H9 (cell line): ENCODE data around the gene TMEM238. TPM values are rescaled to one million over a fixed set of nuclear protein-coding genes. Genes with fewer than 3 reads are reported as not detected.
A peak's percentile ranks its signal among the peaks of the same experiment; 100 is the strongest.
"Not testable (repeated sequence)": the region's sequence is repeated elsewhere in the genome, so short reads cannot be mapped to it uniquely, and the experiment has no call there.

Source experiments
- DNase-seq: peaks from one replicate; pipeline ENCODE4 v3.0.0-alpha.2; 2017
- H2AFZ ChIP-seq: one replicate; pipeline ENCODE4 v1.6.1; 2013; ENCODE audit warnings: mild to moderate bottlenecking, low read length, control low read depth, moderate library complexity
- H2AK5ac ChIP-seq: 2 replicates; pipeline ENCODE4 v1.6.1; 2013; ENCODE audit warnings: low read length, control low read depth, mixed read lengths; ENCODE audit not compliant: insufficient read length
- H2BK120ac ChIP-seq: one replicate; pipeline ENCODE4 v1.6.1; 2013; ENCODE audit warnings: low read depth, mild to moderate bottlenecking, low read length, control low read depth, inconsistent platforms; ENCODE audit not compliant: poor library complexity, severe bottlenecking
- H2BK12ac ChIP-seq: 2 replicates; pipeline ENCODE4 v1.6.1; 2013; ENCODE audit warnings: low read length, control low read depth, mixed read lengths, low read depth; ENCODE audit not compliant: insufficient read length
- H2BK15ac ChIP-seq: 2 replicates; pipeline ENCODE4 v1.6.1; 2013; ENCODE audit warnings: low read depth, low read length, control low read depth
- H2BK20ac ChIP-seq: one replicate; pipeline ENCODE4 v1.6.1; 2013; ENCODE audit warnings: low read depth, mild to moderate bottlenecking, low read length, control low read depth, inconsistent platforms; ENCODE audit not compliant: poor library complexity, severe bottlenecking
- H2BK5ac ChIP-seq: 2 replicates; pipeline ENCODE4 v1.6.1; 2013; ENCODE audit warnings: low read length, control low read depth, mixed read lengths; ENCODE audit not compliant: insufficient read length
- H3K14ac ChIP-seq: 2 replicates; pipeline ENCODE4 v1.6.1; 2013; ENCODE audit warnings: low read length, control low read depth; ENCODE audit not compliant: insufficient read depth
- H3K18ac ChIP-seq: 2 replicates; pipeline ENCODE4 v1.6.1; 2013; ENCODE audit warnings: low read depth, mild to moderate bottlenecking, mixed read lengths, low read length, control low read depth; ENCODE audit not compliant: insufficient read length
- H3K23ac ChIP-seq: 2 replicates; pipeline ENCODE4 v1.6.1; 2013; ENCODE audit warnings: low read length, control low read depth, mixed read lengths, low read depth; ENCODE audit not compliant: insufficient read length
- H3K23me2 ChIP-seq: 2 replicates; pipeline ENCODE4 v1.6.1; 2013; ENCODE audit warnings: low read depth, mild to moderate bottlenecking, mixed read lengths, low read length, control low read depth; ENCODE audit not compliant: insufficient read length, poor library complexity, severe bottlenecking
- H3K27ac ChIP-seq: 2 replicates; pipeline ENCODE4 v1.5.1; 2013; ENCODE audit warnings: low read length, control low read depth, mixed read lengths, low read depth; ENCODE audit not compliant: insufficient read length
- H3K27me3 ChIP-seq: 2 replicates; pipeline ENCODE4 v1.6.1; 2013; ENCODE audit warnings: low read length, control low read depth, inconsistent platforms; ENCODE audit not compliant: insufficient read depth
- H3K4ac ChIP-seq: 2 replicates; pipeline ENCODE4 v1.6.1; 2013; ENCODE audit warnings: low read depth, mild to moderate bottlenecking, control low read depth, inconsistent platforms, low read length, moderate library complexity
- H3K4me1 ChIP-seq: 2 replicates; pipeline ENCODE4 v1.6.1; 2013; ENCODE audit warnings: low read length, control low read depth, inconsistent platforms; ENCODE audit not compliant: insufficient read depth
- H3K4me2 ChIP-seq: 2 replicates; pipeline ENCODE4 v1.6.1; 2013; ENCODE audit warnings: low read length, control low read depth, mixed read lengths; ENCODE audit not compliant: insufficient read length, insufficient read depth
- H3K56ac ChIP-seq: 2 replicates; pipeline ENCODE4 v1.6.1; 2013; ENCODE audit warnings: low read depth, mild to moderate bottlenecking, mixed read lengths, low read length, control low read depth; ENCODE audit not compliant: insufficient read length
- H3K79me1 ChIP-seq: 2 replicates; pipeline ENCODE4 v1.6.1; 2013; ENCODE audit warnings: low read depth, mild to moderate bottlenecking, moderate library complexity, low read length, control low read depth, inconsistent platforms; ENCODE audit not compliant: insufficient read depth, poor library complexity, severe bottlenecking
- H3K79me2 ChIP-seq: 2 replicates; pipeline ENCODE4 v1.6.1; 2013; ENCODE audit warnings: low read length, control low read depth, inconsistent platforms; ENCODE audit not compliant: insufficient read depth
- H3K9ac ChIP-seq: 2 replicates; pipeline ENCODE4 v1.6.1; 2013; ENCODE audit warnings: low read length, control low read depth, mixed read lengths; ENCODE audit not compliant: insufficient read length; ENCODE audit errors: extremely low read depth
- H3K9me3 ChIP-seq: one replicate; pipeline ENCODE4 v1.6.1; 2013; ENCODE audit warnings: low read depth, low read length, inconsistent platforms; ENCODE audit not compliant: control insufficient read depth
- H3T11ph ChIP-seq: one replicate; pipeline ENCODE4 v1.6.1; 2013; ENCODE audit warnings: mild to moderate bottlenecking, low read length, control low read depth, inconsistent platforms
- H4K20me1 ChIP-seq: one replicate; pipeline ENCODE4 v1.6.1; 2013; ENCODE audit not compliant: control insufficient read depth, insufficient read length, insufficient read depth
- H4K5ac ChIP-seq: 2 replicates; pipeline ENCODE4 v1.6.1; 2013; ENCODE audit warnings: low read depth, mild to moderate bottlenecking, mixed read lengths, low read length, control low read depth; ENCODE audit not compliant: insufficient read length
- H4K8ac ChIP-seq: replicated peaks from 2 replicates; pipeline ENCODE4 v1.6.1; 2013; ENCODE audit warnings: low read length, control low read depth, mixed read lengths, low read depth; ENCODE audit not compliant: insufficient read length
- H4K91ac ChIP-seq: 2 replicates; pipeline ENCODE4 v1.6.1; 2013; ENCODE audit warnings: low read depth, mild to moderate bottlenecking, moderate library complexity, mixed read lengths, low read length, control low read depth; ENCODE audit not compliant: insufficient read length
- H3K27ac Mint-ChIP-seq, 3 experiments: 2 replicates in 2 of 3; 3 replicates in 1 of 3; pipeline ENCODE4 v1.8.0; 2020 to 2021; ENCODE audit warnings: mixed read lengths in 3 of 3, mild to moderate bottlenecking in 1 of 3, moderate library complexity in 1 of 3
- H3K27me3 Mint-ChIP-seq: 2 replicates; pipeline ENCODE4 v1.8.0; 2021; ENCODE audit warnings: low read depth, mild to moderate bottlenecking, moderate library complexity, mixed read lengths
- H3K36me3 Mint-ChIP-seq, 3 experiments: 2 replicates in 2 of 3; 3 replicates in 1 of 3; pipeline ENCODE4 v1.8.0; 2020 to 2021; ENCODE audit warnings: low read depth in 3 of 3, mixed read lengths in 3 of 3; ENCODE audit not compliant: insufficient read depth in 1 of 3
- H3K4me1 Mint-ChIP-seq, 2 experiments: 2 replicates each; pipeline ENCODE4 v1.8.0; 2020; ENCODE audit warnings: mixed read lengths in 2 of 2
- H3K4me3 Mint-ChIP-seq, 2 experiments: 2 replicates in 1 of 2; 3 replicates in 1 of 2; pipeline ENCODE4 v1.8.0; 2020 to 2021; ENCODE audit warnings: mild to moderate bottlenecking in 2 of 2, mixed read lengths in 2 of 2, moderate library complexity in 1 of 2
- H3K9me3 Mint-ChIP-seq, 2 experiments: 2 replicates in 1 of 2; 3 replicates in 1 of 2; pipeline ENCODE4 v1.8.0; 2020; ENCODE audit warnings: mild to moderate bottlenecking in 2 of 2, mixed read lengths in 2 of 2, moderate library complexity in 1 of 2
- WGBS: extraction: QIAGEN DNeasy Blood & Tissue Kit; methylation state at CpG from one replicate; pipeline ENCODE4 v1.1.7; 2013; ENCODE audit warnings: missing lambda C conversion rate, low lambda C conversion rate, mixed read lengths; ENCODE audit not compliant: insufficient read length; ENCODE audit errors: extremely low coverage; 5-methylcytosine and 5-hydroxymethylcytosine counted together
- total RNA-seq: library from RNA; stranded (reverse); gene quantifications from 2 replicates; pipeline ENCODE4 v1.2.1, GENCODE V29; 2021
- TF ChIP-seq, protein P1 (sequence below): fragments of 200-600 bp; sonication (generic); conservative IDR thresholded peaks from 3 replicates; pipeline ENCODE4 v1.8.0; 2021; ENCODE audit warnings: antibody characterized with exemption, mild to moderate bottlenecking

TMEM238 gene
- total RNA-seq, 1 experiment from 2014 or later: 4.8 TPM

DNA sequence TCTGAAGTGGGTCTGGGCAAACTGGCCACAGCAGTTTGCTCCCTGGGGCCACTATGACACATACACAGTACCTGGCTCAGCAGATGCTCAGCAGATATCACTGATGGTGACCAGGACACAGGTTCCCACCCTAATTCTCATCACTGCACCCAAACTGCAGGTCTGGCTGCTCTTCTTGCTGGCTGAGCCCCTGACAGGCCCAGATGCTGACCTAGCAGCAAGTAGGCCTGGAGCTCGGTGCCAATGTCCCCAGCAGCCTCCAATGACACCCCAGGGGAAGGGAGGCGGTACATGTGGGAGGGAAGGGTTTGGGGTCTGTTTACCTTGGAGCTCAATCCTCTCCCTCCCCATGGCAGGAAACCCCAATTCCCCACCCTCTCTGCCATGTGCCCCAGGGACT lies 18.4 kb upstream of the TMEM238 start:
- H2AFZ ChIP-seq: no peak overlapping the region
- peaks cover 22 to 40% of the 10 kb centered on the region in 2 experiments for H3K4me1 Mint-ChIP-seq
- H3K79me2 ChIP-seq: peaks cover 14% of the 10 kb centered on the region; the same call in 1 of the 2 replicates
- no peak overlapping the region for H3K14ac ChIP-seq
- peak overlapping the region in 1 of 2 experiments; percentile 35; a peak in 1 of 5 replicates for H3K4me3 Mint-ChIP-seq
- no peak overlapping the region for H4K8ac ChIP-seq
- no CpG with 5 or more reads among the region's 2 CpGs for WGBS
- H3K27ac Mint-ChIP-seq: peak overlapping the region in 1 of 3 experiments; percentile 92; a peak in 2 of 7 replicates
- H2BK15ac ChIP-seq: no peak overlapping the region
- H3K27me3 Mint-ChIP-seq: peaks cover 8% of the 10 kb centered on the region
- no peaks in the 10 kb centered on the region for H4K20me1 ChIP-seq
- H2BK20ac ChIP-seq: no peak overlapping the region
- H3K9ac ChIP-seq: no peak overlapping the region
- no peak overlapping the region for H3K4ac ChIP-seq
- H2BK5ac ChIP-seq: no peak overlapping the region
- no peaks in the 10 kb centered on the region for H3K9me3 ChIP-seq
- TF ChIP-seq, protein P1, sequence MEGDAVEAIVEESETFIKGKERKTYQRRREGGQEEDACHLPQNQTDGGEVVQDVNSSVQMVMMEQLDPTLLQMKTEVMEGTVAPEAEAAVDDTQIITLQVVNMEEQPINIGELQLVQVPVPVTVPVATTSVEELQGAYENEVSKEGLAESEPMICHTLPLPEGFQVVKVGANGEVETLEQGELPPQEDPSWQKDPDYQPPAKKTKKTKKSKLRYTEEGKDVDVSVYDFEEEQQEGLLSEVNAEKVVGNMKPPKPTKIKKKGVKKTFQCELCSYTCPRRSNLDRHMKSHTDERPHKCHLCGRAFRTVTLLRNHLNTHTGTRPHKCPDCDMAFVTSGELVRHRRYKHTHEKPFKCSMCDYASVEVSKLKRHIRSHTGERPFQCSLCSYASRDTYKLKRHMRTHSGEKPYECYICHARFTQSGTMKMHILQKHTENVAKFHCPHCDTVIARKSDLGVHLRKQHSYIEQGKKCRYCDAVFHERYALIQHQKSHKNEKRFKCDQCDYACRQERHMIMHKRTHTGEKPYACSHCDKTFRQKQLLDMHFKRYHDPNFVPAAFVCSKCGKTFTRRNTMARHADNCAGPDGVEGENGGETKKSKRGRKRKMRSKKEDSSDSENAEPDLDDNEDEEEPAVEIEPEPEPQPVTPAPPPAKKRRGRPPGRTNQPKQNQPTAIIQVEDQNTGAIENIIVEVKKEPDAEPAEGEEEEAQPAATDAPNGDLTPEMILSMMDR: no peak
- no peak overlapping the region for H3K27ac ChIP-seq
- H3T11ph ChIP-seq: no peak overlapping the region
- no peaks in the 10 kb centered on the region; the same call in 1 of the 2 replicates for H3K4me1 ChIP-seq
- DNase-seq: no peak
- H3K23me2 ChIP-seq: peaks cover 4% of the 10 kb centered on the region
- no peak overlapping the region for H2BK12ac ChIP-seq
- H3K36me3 Mint-ChIP-seq: peaks cover 46 to 62% (median 57%) of the 10 kb centered on the region in 3 experiments
- no peaks in the 10 kb centered on the region for H3K27me3 ChIP-seq
- H3K18ac ChIP-seq: no peak overlapping the region
- H3K79me1 ChIP-seq: peaks cover 7% of the 10 kb centered on the region
- H3K4me2 ChIP-seq: no peak overlapping the region
- H4K91ac ChIP-seq: no peak overlapping the region
- no peaks in the 10 kb centered on the region; a peak in 1 of 5 replicates for H3K9me3 Mint-ChIP-seq
- H2AK5ac ChIP-seq: no peak overlapping the region
- H4K5ac ChIP-seq: no peak overlapping the region
- no peak overlapping the region for H3K56ac ChIP-seq
- H2BK120ac ChIP-seq: no peak overlapping the region
- H3K23ac ChIP-seq: no peak overlapping the region

DNA sequence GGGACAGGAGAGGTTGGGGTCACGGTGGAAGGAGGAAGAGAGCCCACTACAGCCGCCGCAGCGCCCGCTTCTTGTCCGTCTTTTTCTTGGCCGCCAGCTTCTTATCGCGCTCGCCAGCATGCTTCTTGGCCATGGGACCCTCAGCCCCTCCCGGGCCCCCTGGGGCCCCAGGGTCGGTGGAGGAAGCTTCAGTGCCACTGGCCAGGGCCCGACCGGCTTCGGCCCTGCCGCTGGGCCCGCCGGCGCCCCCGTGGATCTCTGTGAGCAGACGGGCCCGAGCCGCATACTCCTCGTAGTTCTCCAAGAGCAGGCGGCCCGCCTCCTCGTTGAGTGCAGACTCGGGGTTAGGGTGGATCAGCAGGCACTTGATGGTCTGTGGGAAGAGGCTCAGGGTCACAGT lies 17.3 kb upstream of the TMEM238 start:
- H3K27me3 Mint-ChIP-seq, H3K4me3 Mint-ChIP-seq, H3K23ac ChIP-seq, H4K8ac ChIP-seq, H4K20me1 ChIP-seq, H3K9me3 ChIP-seq, H3K4ac ChIP-seq, H3K18ac ChIP-seq, H2BK20ac ChIP-seq, H3K9me3 Mint-ChIP-seq, H3T11ph ChIP-seq, H3K23me2 ChIP-seq, H2BK12ac ChIP-seq, H4K5ac ChIP-seq, H3K27me3 ChIP-seq, H3K14ac ChIP-seq, H3K9ac ChIP-seq, H2AFZ ChIP-seq, DNase-seq, H2BK15ac ChIP-seq, H3K79me1 ChIP-seq, H3K4me1 ChIP-seq, H3K79me2 ChIP-seq, H2AK5ac ChIP-seq, H3K4me2 ChIP-seq, H2BK120ac ChIP-seq, H4K91ac ChIP-seq, H3K27ac ChIP-seq, H3K56ac ChIP-seq, H2BK5ac ChIP-seq: not testable (repeated sequence)
- H3K4me1 Mint-ChIP-seq: peaks cover 18 to 35% of the 10 kb centered on the region in 2 experiments
- H3K27ac Mint-ChIP-seq: peak overlapping the region in 1 of 3 experiments; percentile 92; a peak in 2 of 7 replicates
- H3K36me3 Mint-ChIP-seq: peaks cover 41 to 57% (median 51%) of the 10 kb centered on the region in 3 experiments
- WGBS: no CpG with 5 or more reads among the region's 28 CpGs
